Activated T-cell treated with anti-CD3 and anti-CD28 coated beads for 1 hour (primary cell): ENCODE data around the gene TOB2.

Experiments
- DNase-seq: peaks from one replicate; pipeline ENCODE4 v3.0.0-alpha.2; 2020; ENCODE audit warnings: low read depth

The TOB2 gene

DNA sequence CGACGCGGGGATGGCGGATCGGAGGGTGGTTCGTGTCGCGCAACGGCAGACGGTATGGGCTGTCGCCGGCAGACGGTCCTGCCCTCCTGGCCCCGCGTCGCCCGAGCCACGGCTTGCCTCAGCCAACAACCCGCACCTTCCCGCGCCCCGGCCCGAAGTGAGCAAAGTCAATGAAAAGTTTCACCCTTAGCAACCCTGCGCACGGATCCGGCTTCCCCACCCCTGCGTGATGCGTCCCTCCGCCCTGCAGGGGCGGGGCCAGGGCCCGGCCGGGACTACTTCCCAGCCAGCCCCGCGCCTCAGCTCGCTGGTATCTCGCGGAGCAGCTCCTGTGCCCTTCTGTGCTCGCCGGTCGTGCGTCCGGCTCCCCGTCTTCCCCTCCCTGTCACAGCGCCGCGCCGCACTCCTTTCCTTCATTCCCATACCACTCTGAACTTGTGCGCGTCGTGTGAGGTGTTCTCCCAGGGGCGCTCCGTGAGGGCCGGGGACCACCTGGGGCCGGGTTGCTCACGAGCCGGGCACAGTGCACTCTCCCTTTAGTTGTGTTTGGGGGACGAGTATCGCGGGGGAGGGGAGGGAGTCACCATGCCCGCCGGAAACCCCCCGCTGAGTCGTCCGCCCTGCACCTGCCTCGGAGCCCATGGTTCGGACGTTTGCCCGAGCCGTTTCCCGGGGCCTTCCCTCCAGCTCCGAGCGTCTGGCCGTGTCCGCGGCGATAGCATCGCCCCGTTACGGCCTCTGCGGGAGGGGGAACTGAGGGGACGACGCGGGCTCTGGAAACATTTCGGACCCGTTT is at the start of gene TOB2:
Gene TOB2 (minus strand): TSS at position 163 of the 796 bp plus-strand sequence. CDS start 9,456 bp downstream, outside the sequence.
- peak; percentile 89 for DNase-seq

DNA sequence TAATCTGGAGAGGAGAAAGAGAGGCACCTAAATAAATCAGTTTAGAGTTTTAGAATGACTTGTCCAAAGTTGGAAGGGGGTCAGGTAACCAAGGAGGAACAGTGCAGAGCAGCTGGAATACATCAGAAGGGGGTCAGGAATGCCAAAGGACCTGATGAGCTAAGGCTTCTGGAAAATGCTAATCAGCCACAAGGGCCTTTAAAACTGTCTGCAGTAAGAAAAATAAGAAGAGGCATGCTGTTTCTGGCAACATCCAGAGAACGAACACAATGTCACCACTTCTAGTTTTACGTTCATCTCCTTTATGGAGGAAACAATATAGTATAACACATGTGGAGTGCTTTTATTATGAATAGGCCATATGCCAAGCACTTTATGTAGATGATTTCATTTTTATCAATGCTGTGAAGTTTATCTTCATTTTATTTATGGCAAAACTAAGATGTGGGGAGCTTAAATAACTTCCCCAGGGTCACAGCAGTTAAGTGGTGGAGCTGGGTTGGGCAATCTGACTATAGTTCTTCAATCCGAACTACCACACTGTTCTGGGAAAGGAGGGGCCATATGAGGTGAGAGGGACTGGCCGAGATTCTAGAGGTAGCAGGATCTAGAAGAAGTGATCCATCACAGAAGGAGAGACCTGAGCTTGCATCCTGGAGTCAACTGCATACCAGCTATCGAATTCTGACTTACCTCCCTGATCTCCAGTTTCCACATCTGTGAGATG is 44.9 kb upstream of the TOB2 start:
- DNase-seq = no peak

- DNase-seq = no peak
Observed at GRCh38 chr22:41488596-41489385, 42.2 kb upstream of the TOB2 start.

DNA sequence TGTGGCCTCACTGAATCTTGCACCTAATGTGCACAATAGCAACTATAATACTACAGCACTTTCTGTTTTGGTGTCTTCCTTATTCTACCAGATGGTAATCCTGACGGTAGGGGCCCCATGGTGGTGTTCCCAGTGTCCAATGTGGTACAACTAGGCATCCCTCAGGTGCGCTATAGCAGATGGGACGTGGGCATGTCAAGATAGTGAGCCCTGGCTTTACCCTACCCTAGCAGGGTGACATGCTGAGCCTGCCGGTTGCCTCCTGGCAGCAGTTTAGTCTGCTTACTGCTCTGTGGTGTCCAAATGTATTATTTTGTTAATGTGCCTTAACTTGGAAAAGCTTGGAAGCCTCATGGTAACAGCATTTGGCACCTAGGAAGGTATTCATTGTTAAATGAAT is 41.5 kb upstream of the TOB2 start:
- no peak for DNase-seq

GRCh38 chr22:41487037-41487935 is 40.7 kb upstream of the TOB2 start:
- DNase-seq = no peak

DNA sequence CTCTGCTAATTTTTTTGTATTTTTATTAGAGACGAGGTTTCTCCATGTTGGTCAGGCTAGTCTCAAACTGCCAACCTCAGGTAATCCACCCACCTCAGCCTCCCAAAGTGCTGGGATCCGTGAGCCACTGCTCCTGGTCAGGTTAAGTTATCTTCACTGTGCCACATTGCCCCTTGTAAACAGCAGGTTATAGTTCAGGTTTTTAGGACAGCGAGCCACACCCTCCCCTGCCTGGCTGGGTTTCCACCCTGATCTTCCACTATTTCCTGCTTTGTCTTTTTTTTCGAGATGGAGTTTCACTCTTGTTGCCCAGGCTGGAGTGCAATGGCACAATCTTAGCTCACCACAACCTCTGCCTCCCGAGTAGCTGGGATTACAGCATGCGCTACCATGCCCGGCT is 38.4 kb upstream of the TOB2 start:
- DNase-seq = no peak

DNA sequence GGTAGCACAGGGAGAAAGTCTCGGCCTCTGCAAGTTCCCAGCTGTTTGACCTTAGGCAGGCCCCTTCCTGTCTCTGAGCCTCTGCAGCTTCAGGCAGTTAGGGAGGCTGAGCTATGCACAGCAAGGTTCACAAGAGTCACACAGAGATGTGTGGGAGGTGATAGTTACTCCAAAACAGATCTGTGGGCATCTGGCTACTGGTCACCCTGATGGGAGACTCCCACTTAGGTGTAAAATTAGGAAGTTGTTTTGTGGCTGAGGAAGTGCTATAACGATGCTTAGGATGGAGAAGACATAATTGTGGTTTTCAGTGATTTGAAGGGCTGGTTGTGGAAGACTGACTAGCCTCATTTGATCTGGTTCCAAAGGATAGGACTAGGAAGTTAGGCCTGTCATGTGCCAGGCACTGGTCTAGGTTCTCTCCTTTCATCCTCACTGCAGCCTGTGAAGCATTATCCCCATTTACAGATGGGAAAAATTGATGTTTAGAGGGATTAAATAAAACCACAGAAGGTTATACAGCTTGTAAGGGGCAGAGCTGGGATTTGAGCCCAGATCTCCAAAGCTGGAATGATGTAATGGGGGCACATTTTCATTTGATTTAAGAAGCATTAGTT is 35.8 kb upstream of the TOB2 start:
- no peak for DNase-seq

GRCh38 chr22:41481925-41482318 is 35.3 kb upstream of the TOB2 start:
- DNase-seq = no peak

DNA sequence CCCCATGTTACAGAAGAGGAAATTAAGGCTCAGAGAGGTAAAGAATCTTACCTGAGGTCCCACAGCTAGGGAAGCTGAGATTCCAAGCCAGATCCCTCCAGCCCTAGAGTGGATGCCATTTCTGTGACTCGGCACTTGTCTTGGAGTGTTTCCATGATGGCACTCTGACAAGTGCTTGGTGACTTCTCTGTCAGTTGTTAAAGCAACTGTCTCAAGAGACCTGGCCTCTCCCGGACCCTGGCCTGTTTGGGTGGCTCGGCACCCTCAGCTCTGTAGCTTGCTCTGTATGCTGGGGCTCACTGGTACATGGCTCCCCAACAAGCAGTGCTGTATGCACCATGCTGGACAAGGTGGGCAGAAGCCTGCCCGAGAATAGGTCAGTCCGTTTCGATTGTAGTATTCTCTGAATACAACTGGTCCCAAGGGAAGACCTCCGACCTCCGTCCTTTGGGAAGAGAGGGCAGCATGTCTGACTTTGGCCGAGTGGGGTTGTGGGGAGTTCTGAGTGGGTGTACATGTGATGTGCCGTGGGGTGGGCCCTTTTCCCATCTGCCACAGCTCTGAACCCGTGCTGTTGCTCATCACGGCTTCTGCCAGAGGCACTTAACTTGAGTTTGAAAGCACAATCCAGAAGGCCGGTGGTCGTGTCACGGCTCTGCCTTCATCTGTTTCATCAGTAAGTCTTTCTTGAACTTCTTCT is 34.7 kb upstream of the TOB2 start:
- DNase-seq = no peak

- no peak for DNase-seq
Observed at GRCh38 chr22:41480397-41480735, 33.8 kb upstream of the TOB2 start.

DNA sequence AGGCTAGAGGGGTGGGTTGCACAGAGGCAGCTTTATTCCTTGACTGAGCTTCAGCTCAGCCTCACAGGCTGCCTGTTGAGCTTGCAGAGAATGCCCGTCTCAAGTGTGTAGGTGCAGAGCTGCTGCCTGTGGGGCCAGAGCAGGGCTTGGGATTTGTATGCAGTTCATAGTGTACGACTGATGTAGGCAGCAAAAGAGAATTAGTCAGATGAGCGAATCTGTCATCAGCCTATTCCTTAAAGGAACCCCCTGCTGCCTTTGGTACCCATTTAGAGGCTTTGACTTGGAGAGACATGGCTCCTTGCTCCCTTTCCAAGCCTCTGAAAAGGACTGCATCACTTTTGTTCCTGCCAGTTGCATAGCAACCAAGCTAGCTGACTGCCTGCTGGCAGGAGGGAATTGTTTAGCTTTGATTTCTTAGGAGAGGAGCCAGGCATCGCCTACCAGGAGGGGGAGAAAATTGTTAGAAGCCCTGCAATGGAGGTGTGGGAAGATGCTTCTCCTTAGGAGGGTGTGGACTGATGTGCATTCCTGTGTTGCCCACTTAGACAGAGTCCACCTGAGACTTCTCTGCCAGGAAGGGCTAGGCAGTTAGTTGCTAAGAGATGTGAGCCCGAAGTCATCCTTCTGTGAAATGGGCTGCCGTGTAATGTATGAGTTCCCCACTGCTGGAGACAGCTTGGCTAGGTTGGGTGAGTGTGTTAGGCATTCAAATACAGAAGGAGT is 33.2 kb upstream of the TOB2 start:
- DNase-seq = no peak

- no peak for DNase-seq
Observed at GRCh38 chr22:41478891-41479521, 32.4 kb upstream of the TOB2 start.

DNA sequence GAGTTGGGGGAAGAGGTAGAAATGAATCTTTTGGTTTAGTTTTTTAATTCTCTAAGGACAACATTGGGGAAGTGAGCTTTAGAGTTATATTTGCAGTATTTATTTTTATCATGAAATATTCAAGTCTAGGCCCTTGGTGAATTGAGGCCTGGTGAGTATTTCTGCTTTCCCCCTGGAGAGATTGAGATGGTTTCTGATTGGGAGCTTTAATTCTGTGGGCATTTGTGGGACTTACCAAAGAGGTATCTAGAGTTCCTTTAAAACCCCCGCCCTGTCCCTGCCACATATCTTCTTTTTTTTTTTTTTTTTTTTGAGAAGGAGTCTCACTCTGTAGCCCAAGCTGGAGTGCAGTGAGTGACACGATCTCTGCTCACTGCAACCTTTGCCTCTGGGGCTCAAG is 31.9 kb upstream of the TOB2 start:
- DNase-seq = no peak

GRCh38 chr22:41474872-41475451 is 28.4 kb upstream of the TOB2 start:
- no peak for DNase-seq

DNA sequence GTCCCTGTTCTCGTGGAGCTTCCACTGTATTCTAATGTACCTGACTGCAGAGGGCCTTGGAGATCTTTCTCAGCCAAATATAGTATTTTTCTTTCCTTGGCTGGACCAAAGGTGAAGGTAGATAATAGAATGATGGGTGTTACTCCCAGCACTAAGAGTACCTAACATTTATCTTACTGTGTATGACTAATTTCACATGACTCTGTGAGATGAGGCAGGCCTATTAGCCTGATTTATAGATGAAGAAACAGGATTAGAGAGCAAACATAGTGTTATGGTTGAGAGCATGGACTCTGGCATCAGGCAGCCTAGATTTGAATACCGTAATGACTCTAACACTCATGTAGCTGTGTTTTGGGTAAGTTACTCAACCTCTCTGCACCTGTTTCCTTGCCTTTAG is 25.0 kb upstream of the TOB2 start:
- no peak for DNase-seq

DNA sequence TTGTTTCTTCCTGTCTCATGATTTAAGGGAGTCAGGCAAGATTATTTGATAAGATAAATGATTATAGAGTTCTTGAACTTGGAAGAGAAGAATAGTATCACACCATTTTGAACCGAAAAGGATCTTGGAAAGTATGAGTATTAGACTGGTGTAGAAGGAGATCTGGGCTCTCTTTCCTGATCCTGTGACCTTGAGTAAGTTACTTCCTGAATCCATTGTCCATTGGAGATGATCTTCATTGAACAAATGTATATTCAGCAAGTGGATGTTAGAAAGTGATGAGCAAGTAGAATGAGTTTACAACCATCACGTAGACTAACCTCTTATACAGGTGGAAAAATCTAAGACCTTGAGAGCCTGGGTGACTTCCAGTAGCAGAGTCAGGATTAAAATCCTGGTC is 24.3 kb upstream of the TOB2 start:
- no peak for DNase-seq

DNA sequence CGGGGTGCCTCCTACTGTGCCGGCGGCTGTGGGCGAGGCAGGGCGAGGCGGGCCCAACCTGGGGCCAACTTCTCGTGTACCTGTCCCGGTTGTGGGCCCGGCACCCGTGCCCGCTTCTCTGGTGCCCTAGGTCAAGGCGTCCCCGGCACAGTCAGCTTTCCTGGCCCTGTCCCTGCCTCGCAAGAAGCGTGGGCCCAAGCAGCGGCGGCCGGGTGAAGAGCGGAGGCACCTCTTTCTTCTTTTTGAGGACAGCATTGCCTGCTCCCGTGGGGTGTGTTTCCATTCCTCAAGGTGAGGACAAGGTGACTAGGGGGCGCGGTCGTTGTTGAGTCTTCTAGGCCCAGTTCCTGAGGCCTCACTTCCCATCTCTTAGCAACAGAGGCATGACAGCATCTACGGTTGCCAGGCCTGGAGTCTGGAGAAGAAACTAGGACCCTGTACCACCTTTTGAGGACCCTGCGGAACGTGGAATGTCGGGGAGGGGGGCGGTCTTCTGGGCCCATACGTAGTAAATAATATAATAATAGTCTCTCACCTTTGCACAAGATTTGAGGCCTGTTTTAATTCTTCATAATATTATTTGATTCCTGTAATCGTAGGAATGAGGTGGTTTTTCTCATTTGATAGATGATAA is 22.7 kb upstream of the TOB2 start:
- peak; percentile 25 for DNase-seq

- peak; percentile 97 for DNase-seq
Observed at GRCh38 chr22:41468381-41469217, 22.0 kb upstream of the TOB2 start, which contains the start of the genes ACO2 and PHF5A. ACO2 (plus strand) TSS chr22:41469117; CDS start chr22:41469147, 30 bp downstream. PHF5A (minus strand) TSS chr22:41468692; CDS start chr22:41468653, 39 bp downstream.
